ENCODE measurements around the gene ASPDH. TPM values are rescaled to one million over a fixed set of nuclear protein-coding genes. Genes with fewer than 3 reads are reported as not detected.

ASPDH gene
- total RNA-seq, 1 experiment from 2014 or later: not detected

DNA sequence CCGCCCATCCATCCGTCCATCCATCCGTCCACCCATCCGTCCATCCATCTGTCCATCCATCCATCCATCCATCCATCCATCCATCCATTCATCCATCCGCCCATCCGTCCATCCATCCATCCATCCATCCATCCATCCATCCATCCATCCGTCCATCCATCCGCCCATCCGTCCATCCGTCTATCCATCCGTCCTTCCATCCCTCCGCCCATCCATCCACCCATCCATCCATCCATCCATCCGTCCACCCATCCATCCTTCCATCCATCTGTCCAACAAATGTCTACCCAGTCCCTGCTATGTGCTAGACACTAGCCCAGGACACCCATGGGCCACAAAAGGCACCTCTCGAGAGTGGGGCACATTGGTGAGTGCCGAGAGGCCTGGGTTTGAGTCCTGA lies 38.8 kb upstream of the ASPDH start:
- Mint-ChIP-seq H3K9me3 (ENCODE audit: unreplicated experiment) (no peaks in the 10 kb centered on the region), H3K4me1 (ENCODE audit: insufficient read depth, unreplicated experiment) (peaks cover 6% of the 10 kb centered on the region), H3K4me3 (ENCODE audit: unreplicated experiment) (no peak overlapping the region), H3K27me3 (ENCODE audit: insufficient read depth, unreplicated experiment) (peaks cover 92% of the 10 kb centered on the region), H3K36me3 (ENCODE audit: insufficient read depth, unreplicated experiment) (no peaks in the 10 kb centered on the region), H3K27ac (ENCODE audit: low read depth, unreplicated experiment) (no peak overlapping the region)
- DNase-seq (ENCODE audit: unreplicated experiment): no peak
- TF ChIP-seq CTCF (IDR thresholded peaks at IDR 0.05; ENCODE audit: unreplicated experiment): no peak
- BruUV-seq (replicated peaks): no TSS peak
- POLR2A ChIA-PET: no interaction called here
- intact Hi-C loops (cut with micrococcal nuclease): no loop called here
- CTCF ChIA-PET: no interaction called here

GRCh38 chr19:50551715-50552187 lies 38.0 kb upstream of the ASPDH start:
- no peak for DNase-seq (ENCODE audit: unreplicated experiment)
- no peak overlapping the region for H3K4me3 Mint-ChIP-seq (ENCODE audit: unreplicated experiment)
- H3K36me3 Mint-ChIP-seq (ENCODE audit: insufficient read depth, unreplicated experiment): no peaks in the 10 kb centered on the region
- BruUV-seq (replicated peaks): no TSS peak
- H3K4me1 Mint-ChIP-seq (ENCODE audit: insufficient read depth, unreplicated experiment): peaks cover 6% of the 10 kb centered on the region
- ChIA-PET POLR2A (no interaction called here), CTCF (no interaction called here)
- intact Hi-C loops (cut with micrococcal nuclease): no loop called here
- peaks cover 98% of the 10 kb centered on the region for H3K27me3 Mint-ChIP-seq (ENCODE audit: insufficient read depth, unreplicated experiment)
- H3K9me3 Mint-ChIP-seq (ENCODE audit: unreplicated experiment): no peaks in the 10 kb centered on the region
- no peak for TF ChIP-seq CTCF (IDR thresholded peaks at IDR 0.05; ENCODE audit: unreplicated experiment)
- no peak overlapping the region for H3K27ac Mint-ChIP-seq (ENCODE audit: low read depth, unreplicated experiment)

GRCh38 chr19:50551034-50551714 lies 37.5 kb upstream of the ASPDH start:
- ChIA-PET CTCF (no interaction called here), POLR2A (no interaction called here)
- H3K36me3 Mint-ChIP-seq (ENCODE audit: insufficient read depth, unreplicated experiment): no peaks in the 10 kb centered on the region
- H3K27ac Mint-ChIP-seq (ENCODE audit: low read depth, unreplicated experiment): no peak overlapping the region
- intact Hi-C loops (cut with micrococcal nuclease): no loop called here
- peaks cover under 1% of the 10 kb centered on the region for H3K4me1 Mint-ChIP-seq (ENCODE audit: insufficient read depth, unreplicated experiment)
- no peak for TF ChIP-seq CTCF (IDR thresholded peaks at IDR 0.05; ENCODE audit: unreplicated experiment)
- H3K9me3 Mint-ChIP-seq (ENCODE audit: unreplicated experiment): no peaks in the 10 kb centered on the region
- DNase-seq (ENCODE audit: unreplicated experiment): no peak
- no peak overlapping the region for H3K4me3 Mint-ChIP-seq (ENCODE audit: unreplicated experiment)
- BruUV-seq (replicated peaks): no TSS peak
- peaks cover 97% of the 10 kb centered on the region for H3K27me3 Mint-ChIP-seq (ENCODE audit: insufficient read depth, unreplicated experiment)

GRCh38 chr19:50550594-50550966 lies 36.9 kb upstream of the ASPDH start:
- H3K36me3 Mint-ChIP-seq (ENCODE audit: insufficient read depth, unreplicated experiment): no peaks in the 10 kb centered on the region
- H3K4me3 Mint-ChIP-seq (ENCODE audit: unreplicated experiment): no peak overlapping the region
- intact Hi-C loops (cut with micrococcal nuclease): no loop called here
- no peak for TF ChIP-seq CTCF (IDR thresholded peaks at IDR 0.05; ENCODE audit: unreplicated experiment)
- POLR2A ChIA-PET: no interaction called here
- no peak for DNase-seq (ENCODE audit: unreplicated experiment)
- CTCF ChIA-PET: no interaction called here
- H3K27ac Mint-ChIP-seq (ENCODE audit: low read depth, unreplicated experiment): no peak overlapping the region
- no peaks in the 10 kb centered on the region for H3K4me1 Mint-ChIP-seq (ENCODE audit: insufficient read depth, unreplicated experiment)
- no peaks in the 10 kb centered on the region for H3K9me3 Mint-ChIP-seq (ENCODE audit: unreplicated experiment)
- no TSS peak for BruUV-seq (replicated peaks)
- peaks cover 91% of the 10 kb centered on the region for H3K27me3 Mint-ChIP-seq (ENCODE audit: insufficient read depth, unreplicated experiment)
